Heart left ventricle (tissue), 16 donors: ENCODE measurements around the gene MTUS2. TPM values are rescaled to one million over a fixed set of nuclear protein-coding genes. Genes with fewer than 3 reads are reported as not detected.

Experiments used
- ATAC-seq, 4 donors: fragments of 200-7000 bp; cut with Tn5 transposase; one replicate each; pipeline ENCODE4 v1.9.1; 2020 to 2022; ENCODE audit warnings: moderate library complexity in 4 of 4, mild to moderate bottlenecking in 3 of 4, moderate number of reproducible peaks in 1 of 4
- DNase-seq, 5 donors: peaks; one replicate each; pipeline ENCODE4 v3.0.0-alpha.2; 2020
- H3K27ac ChIP-seq, 12 donors: fragments of 200-600 bp; sonication (generic) in 4 of 12; one replicate each; pipeline versions ENCODE4 v1.5.0 to v1.8.0; 2016 to 2022; ENCODE audit warnings: mild to moderate bottlenecking in 2 of 12
- H3K27me3 ChIP-seq, 9 donors: fragments of 200-600 bp; sonication (generic) in 2 of 9; one replicate each; pipeline versions ENCODE4 v1.5.1 to v1.8.0; 2016 to 2022; ENCODE audit warnings: mild to moderate bottlenecking in 3 of 9
- H3K36me3 ChIP-seq, 9 donors: fragments of 200-600 bp; sonication (generic) in 2 of 9; one replicate each; pipeline versions ENCODE4 v1.5.0 to v1.8.0; 2018 to 2022; ENCODE audit warnings: mild to moderate bottlenecking in 2 of 9
- H3K4me1 ChIP-seq, 12 donors: fragments of 200-600 bp; sonication (generic) in 4 of 12; one replicate each; pipeline versions ENCODE4 v1.5.0 to v1.8.0; 2016 to 2022; ENCODE audit warnings: mild to moderate bottlenecking in 3 of 12
- H3K4me3 ChIP-seq, 12 donors: fragments of 200-600 bp; sonication (generic) in 4 of 12; one replicate each; pipeline versions ENCODE4 v1.5.0 to v1.8.0; 2017 to 2022; ENCODE audit warnings: mild to moderate bottlenecking in 9 of 12, moderate library complexity in 4 of 12
- H3K9me3 ChIP-seq, 12 donors: fragments of 200-600 bp; sonication (generic) in 4 of 12; one replicate each; pipeline versions ENCODE4 v1.5.0 to v1.8.0; 2016 to 2022; ENCODE audit warnings: mild to moderate bottlenecking in 1 of 12
- POLR2A ChIP-seq, 2 donors: fragments of 450-650 bp; IDR thresholded peaks; one replicate each; pipeline ENCODE4 v1.6.1; 2017; ENCODE audit warnings: antibody characterized with exemption in 2 of 2, mild to moderate bottlenecking in 2 of 2, moderate library complexity in 2 of 2
- WGBS, 4 donors: extraction: QIAGEN DNeasy Blood & Tissue Kit in 2 of 4; methylation state at CpG; one replicate each; pipeline versions ENCODE4 v1.1.5 to v1.1.7; 2013 to 2018; 5-methylcytosine and 5-hydroxymethylcytosine counted together
- intact Hi-C, 10 donors: fragments of 100-400 bp; cut with DNase I; formaldehyde crosslinking; loops; one replicate each; pipeline versions ENCODE4 v1.11.1 to v1.14.2; 2022
- polyA plus RNA-seq, 2 donors: library from polyadenylated mRNA; stranded (reverse); fragments of 200-250 nt; gene quantifications; one replicate each; pipeline ENCODE4 v1.2.3, GENCODE V29; 2013
- total RNA-seq, 9 donors: library from RNA; depleted of rRNA in 2 of 9; stranded (reverse); fragments of >200 nt in 2 of 9; fragmentation: NEBNext Ultra II Directional in 3 of 9; extraction: Animal tissue kit (Norgen Biotek cat#: 25700) in 3 of 9; gene quantifications; one replicate each; pipeline versions ENCODE4 v1.1.0 to v1.2.4, GENCODE V29; 2016 to 2023
- TF ChIP-seq, protein P1 (sequence below), 12 donors: fragments of 200-600 bp; sonication (generic) in 4 of 12; IDR thresholded peaks; one replicate each; pipeline versions ENCODE4 v1.5.0 to v1.8.0; 2018 to 2022; ENCODE audit warnings: antibody characterized with exemption in 12 of 12, mild to moderate bottlenecking in 5 of 12
- donor health status: ischemic (EF 13 %, LVEDD 7.1; RV severe dilation, severe dysfunction).
- donor health status: healthy with polysubstance abuse.
- donor health status: DM: no; HTN: yes; CAD: no.
- donor health status: DM: no; HTN: no; CAD: no.
- donor health status: ischemic (EF 25% LVEDD 6.9; RV normal size, moderate dysfunction).
- donor health status: ischemic (EF 25% LVEDD 5.7; RV mildly dilated, moderate dysfunction).
- donor health status: healthy.
- donor health status: DM: yes; HTN: yes; CAD: no.
- donor health status: ischemic (EF 35%, LVEDD 5.7; RV mildly dilated, moderate dysfunction).
- donor health status: nonischemic (EF 11% LVEDD 7.7; RV severe dilation, severe dysfunction).
- donor health status: DM: yes; HTN: yes; CAD: no.
- donor health status: PGD.
- donor health status: ischemic (EF 29% LVEDD 5.4; RV normal size, mild dysfunction).
- donor health status: nonischemic (EF 23%, LVEDD 6.1; RV moderate dilation, normal function).

The MTUS2 gene
- total and polyA plus RNA-seq, 11 donors, result 28.7 to 174 (median 67.9) TPM

DNA sequence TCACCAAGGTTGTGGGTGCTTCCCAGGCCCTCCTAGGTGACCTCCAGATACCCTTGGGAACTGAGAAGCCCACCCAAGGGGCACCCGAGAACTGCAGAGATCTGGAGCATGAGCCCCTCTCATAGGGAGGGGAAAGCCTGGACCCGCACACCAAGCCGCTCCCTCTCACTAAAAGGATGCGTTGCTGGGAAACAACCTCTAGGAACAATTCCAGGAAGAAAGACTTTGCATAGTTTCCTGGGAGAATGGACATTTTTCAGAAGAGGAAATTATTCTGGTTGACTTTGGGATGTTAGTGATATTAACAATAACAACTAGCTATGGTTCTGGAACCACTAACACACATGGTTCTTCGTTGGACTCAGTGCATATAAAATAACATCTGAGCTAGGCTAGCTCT, 710.8 kb downstream of the MTUS2 start:
- Histone ChIP-seq H3K36me3 (peaks cover 0 to 72% (median 19%) of the 10 kb centered on the region in 9 donors), H3K4me3 (no peak overlapping the region), H3K27ac (no peak overlapping the region), H3K4me1 (peaks cover 0 to 11% (median 0%) of the 10 kb centered on the region in 12 donors), H3K27me3 (no peaks in the 10 kb centered on the region), H3K9me3 (no peaks in the 10 kb centered on the region)
- ATAC-seq (no peak), DNase-seq (no peak)
- intact Hi-C loops, result no loop called here
- WGBS, 4 donors, result 73 to 84% (median 76%) methylated on average over 4 to 5 of the region's 5 CpGs
- no peak for TF ChIP-seq POLR2A (IDR thresholded peaks at IDR 0.05)
- TF ChIP-seq, protein P1, sequence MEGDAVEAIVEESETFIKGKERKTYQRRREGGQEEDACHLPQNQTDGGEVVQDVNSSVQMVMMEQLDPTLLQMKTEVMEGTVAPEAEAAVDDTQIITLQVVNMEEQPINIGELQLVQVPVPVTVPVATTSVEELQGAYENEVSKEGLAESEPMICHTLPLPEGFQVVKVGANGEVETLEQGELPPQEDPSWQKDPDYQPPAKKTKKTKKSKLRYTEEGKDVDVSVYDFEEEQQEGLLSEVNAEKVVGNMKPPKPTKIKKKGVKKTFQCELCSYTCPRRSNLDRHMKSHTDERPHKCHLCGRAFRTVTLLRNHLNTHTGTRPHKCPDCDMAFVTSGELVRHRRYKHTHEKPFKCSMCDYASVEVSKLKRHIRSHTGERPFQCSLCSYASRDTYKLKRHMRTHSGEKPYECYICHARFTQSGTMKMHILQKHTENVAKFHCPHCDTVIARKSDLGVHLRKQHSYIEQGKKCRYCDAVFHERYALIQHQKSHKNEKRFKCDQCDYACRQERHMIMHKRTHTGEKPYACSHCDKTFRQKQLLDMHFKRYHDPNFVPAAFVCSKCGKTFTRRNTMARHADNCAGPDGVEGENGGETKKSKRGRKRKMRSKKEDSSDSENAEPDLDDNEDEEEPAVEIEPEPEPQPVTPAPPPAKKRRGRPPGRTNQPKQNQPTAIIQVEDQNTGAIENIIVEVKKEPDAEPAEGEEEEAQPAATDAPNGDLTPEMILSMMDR (IDR thresholded peaks at IDR 0.05), result no peak

DNA sequence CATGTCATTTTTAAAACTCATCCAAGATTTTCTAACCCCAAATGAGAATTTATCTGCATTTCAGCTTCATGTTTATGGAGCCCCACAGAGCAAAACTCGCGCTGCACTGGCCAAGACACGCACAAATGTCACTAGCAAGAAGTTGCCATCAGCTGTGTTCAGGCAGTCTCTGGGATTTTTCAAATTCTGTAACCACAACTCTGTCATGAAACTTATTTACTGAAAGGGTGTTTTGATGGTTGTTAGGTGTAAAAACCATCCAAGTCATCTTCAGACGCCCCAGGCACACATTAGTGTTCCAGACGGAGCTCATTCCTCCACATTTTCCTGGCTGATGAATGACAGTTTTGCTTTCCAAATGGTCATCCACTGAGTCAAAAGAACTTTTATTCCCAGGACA, 712.0 kb downstream of the MTUS2 start:
- Histone ChIP-seq H3K36me3 (peaks cover 0 to 71% (median 21%) of the 10 kb centered on the region in 9 donors), H3K4me1 (peaks cover 0 to 11% (median 0%) of the 10 kb centered on the region in 12 donors), H3K9me3 (no peaks in the 10 kb centered on the region), H3K27ac (no peak overlapping the region), H3K4me3 (no peak overlapping the region), H3K27me3 (no peaks in the 10 kb centered on the region)
- 75 to 89% (median 88%) methylated on average over 5 of the region's 5 CpGs for WGBS, 4 donors
- intact Hi-C loops, result no loop called here
- TF ChIP-seq POLR2A (IDR thresholded peaks at IDR 0.05), result no peak
- TF ChIP-seq, protein P1 (IDR thresholded peaks at IDR 0.05), result no peak
- DNase-seq (no peak), ATAC-seq (no peak)

DNA sequence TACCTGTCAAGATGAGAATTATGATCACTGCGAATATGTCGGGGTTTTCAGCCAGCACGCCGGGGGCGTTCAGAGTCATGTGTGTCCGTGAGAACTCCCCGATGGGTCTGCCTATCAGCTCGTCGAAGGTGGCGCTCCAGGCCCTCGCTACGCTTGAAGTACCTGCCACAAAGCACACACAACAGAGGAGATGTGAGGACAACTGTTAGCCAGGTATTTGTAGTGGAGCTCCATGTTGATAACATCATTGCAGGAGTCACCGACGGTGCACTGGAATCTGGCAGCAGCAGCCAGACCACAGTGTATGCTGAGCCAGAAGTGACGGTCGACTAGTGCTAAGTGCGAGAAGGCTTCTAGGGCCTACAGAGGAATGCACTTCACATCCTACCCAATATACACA, 712.7 kb downstream of the MTUS2 start:
- ATAC-seq (no peak), DNase-seq (no peak)
- peaks cover 0 to 64% (median 19%) of the 10 kb centered on the region in 9 donors for H3K36me3 ChIP-seq
- no peak overlapping the region for H3K27ac ChIP-seq
- intact Hi-C loops, result no loop called here
- 85 to 91% (median 90%) methylated on average over 17 of the region's 17 CpGs for WGBS, 4 donors
- H3K9me3 ChIP-seq, result no peaks in the 10 kb centered on the region
- no peaks in the 10 kb centered on the region for H3K27me3 ChIP-seq
- no peak for TF ChIP-seq POLR2A (IDR thresholded peaks at IDR 0.05)
- TF ChIP-seq, protein P1 (IDR thresholded peaks at IDR 0.05), result no peak
- no peak overlapping the region for H3K4me3 ChIP-seq
- H3K4me1 ChIP-seq, result peaks cover 0 to 11% (median 0%) of the 10 kb centered on the region in 12 donors

DNA sequence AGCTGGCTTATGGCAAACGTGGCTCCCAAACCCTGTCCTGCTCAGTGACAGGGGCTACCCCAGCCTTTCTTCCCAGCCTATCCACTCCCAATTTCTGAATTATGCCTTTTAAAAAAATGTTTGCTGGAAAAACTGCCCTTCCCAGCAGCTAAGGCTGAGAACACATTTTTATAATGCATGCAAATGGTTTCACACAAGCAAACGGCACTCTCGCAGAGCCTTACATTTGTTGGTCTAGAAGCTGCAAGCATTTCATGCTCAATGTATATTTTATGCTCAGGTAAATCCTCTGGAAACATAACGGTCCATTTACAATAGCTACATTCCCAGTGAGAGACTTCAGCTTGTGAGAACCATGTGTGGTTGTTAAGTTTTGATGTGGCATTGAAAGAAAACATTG, 713.9 kb downstream of the MTUS2 start:
- WGBS, 4 donors, result 93 to 97% (median 95%) methylated on average over 4 of the region's 4 CpGs
- peaks cover 0 to 54% (median 19%) of the 10 kb centered on the region in 9 donors for H3K36me3 ChIP-seq
- intact Hi-C loops, result no loop called here

More for the DNA sequence above, 713.9 kb downstream of the MTUS2 start:
- no peak for ATAC-seq
- Histone ChIP-seq H3K27me3 (no peaks in the 10 kb centered on the region), H3K9me3 (no peaks in the 10 kb centered on the region), H3K4me3 (no peak overlapping the region), H3K4me1 (peaks cover 0 to 11% (median 2%) of the 10 kb centered on the region in 12 donors), H3K27ac (no peak overlapping the region)
- DNase-seq, result no peak
- TF ChIP-seq, protein P1 (IDR thresholded peaks at IDR 0.05), result no peak
- no peak for TF ChIP-seq POLR2A (IDR thresholded peaks at IDR 0.05)
